PC-9 (cell line): Measurements from ENCODE around the gene ZNF777. TPM values are rescaled to one million over a fixed set of nuclear protein-coding genes. Genes with fewer than 3 reads are reported as not detected.

ENCODE experiments used
- BruUV-seq: library from RNA; stranded (reverse); fragments of 400-500 nt; replicated peaks from 2 replicates; lab custom pipeline; 2021; lab: Mats Ljungman, UMichigan
- CTCF ChIA-PET: fragments of 300-600 bp; sonication (Branson Sonifier 250); formaldehyde crosslinking; loops from one replicate; lab custom pipeline; 2022; ENCODE audit warnings: antibody characterized with exemption; lab: Charles Lee
- POLR2A ChIA-PET: fragments of 300-600 bp; sonication (Branson Sonifier 250); formaldehyde crosslinking; loops from one replicate; lab custom pipeline; 2022; ENCODE audit warnings: antibody characterized with exemption; ENCODE audit not compliant: unreplicated experiment; lab: Charles Lee
- DNase-seq, 2 experiments: peaks; one replicate each; pipeline versions ENCODE4 v3.0.0 to v3.0.0-alpha.2; 2015 to 2022; ENCODE audit warnings: mixed read lengths in 1 of 2
- H2AFZ ChIP-seq: fragments of 200-600 bp; sonication (generic); 2 replicates; pipeline ENCODE4 v1.8.1; 2017; ENCODE audit warnings: antibody characterized with exemption
- H3F3A ChIP-seq: fragments of 200-600 bp; sonication (generic); 2 replicates; pipeline ENCODE4 v1.8.1; 2017; ENCODE audit warnings: antibody characterized with exemption, mild to moderate bottlenecking, low read depth; ENCODE audit not compliant: insufficient read depth
- H3K27ac ChIP-seq: fragments of 200-600 bp; sonication (generic); 2 replicates; pipeline ENCODE4 v1.6.1; 2016; ENCODE audit warnings: mixed run types
- H3K27me3 ChIP-seq: fragments of 200-600 bp; sonication (generic); 2 replicates; pipeline ENCODE4 v1.6.1; 2016; ENCODE audit warnings: low read depth, mixed run types; ENCODE audit not compliant: insufficient read depth
- H3K36me3 ChIP-seq: fragments of 200-600 bp; sonication (generic); 2 replicates; pipeline ENCODE4 v1.6.1; 2016; ENCODE audit warnings: low read depth, mixed run types
- H3K4me1 ChIP-seq: fragments of 200-600 bp; sonication (generic); replicated peaks from 2 replicates; pipeline ENCODE4 v1.6.1; 2016; ENCODE audit warnings: mixed run types; ENCODE audit not compliant: insufficient read depth
- H3K4me2 ChIP-seq: fragments of 200-600 bp; sonication (generic); 2 replicates; pipeline ENCODE4 v1.6.1; 2017; ENCODE audit warnings: mixed run types
- H3K4me3 ChIP-seq: fragments of 200-600 bp; sonication (generic); 2 replicates; pipeline ENCODE4 v1.6.1; 2016; ENCODE audit warnings: mixed run types
- H3K79me2 ChIP-seq: fragments of 200-600 bp; sonication (generic); 2 replicates; pipeline ENCODE4 v1.6.1; 2017; ENCODE audit warnings: low read depth, mixed run types
- H3K9me2 ChIP-seq: fragments of 200-600 bp; sonication (generic); 2 replicates; pipeline ENCODE4 v1.8.1; 2017; ENCODE audit warnings: mild to moderate bottlenecking; ENCODE audit not compliant: insufficient read depth
- H3K9me3 ChIP-seq: fragments of 200-600 bp; sonication (generic); 2 replicates; pipeline ENCODE4 v1.8.1; 2016; ENCODE audit warnings: low read depth; ENCODE audit not compliant: insufficient read depth
- H4K20me1 ChIP-seq: fragments of 200-600 bp; sonication (generic); 2 replicates; pipeline ENCODE4 v1.8.1; 2017; ENCODE audit not compliant: insufficient read depth
- CTCF ChIP-seq: fragments of 200-600 bp; sonication (generic); conservative IDR thresholded peaks from 2 replicates; pipeline ENCODE4 v1.6.1; 2017; ENCODE audit warnings: mixed run types, antibody characterized with exemption, mild to moderate bottlenecking, moderate library complexity
- EZH2 ChIP-seq: fragments of 200-600 bp; sonication (generic); IDR thresholded peaks from 2 replicates; pipeline ENCODE4 v1.8.0; 2017; ENCODE audit warnings: antibody characterized with exemption, low read depth
- intact Hi-C: fragments of 100-400 bp; cut with micrococcal nuclease; formaldehyde crosslinking; loops from one replicate; pipeline ENCODE4 v1.10.0; 2022; ENCODE audit not compliant: unreplicated experiment
- total RNA-seq: library from RNA; stranded (reverse); gene quantifications from 2 replicates; pipeline ENCODE4 v1.2.3, GENCODE V29; 2021

Gene ZNF777
- total RNA-seq, 1 experiment from 2014 or later, result 13.3 TPM

GRCh38 chr7:149463500-149464161 is 2.8 kb upstream of the ZNF777 start:
- H3K4me1 ChIP-seq, result peaks cover 6% of the 10 kb centered on the region
- no peak overlapping the region for H3K4me2 ChIP-seq
- ChIA-PET POLR2A (no interaction called here), CTCF (no interaction called here)
- no peaks in the 10 kb centered on the region; the same call in 1 of the 2 replicates for H4K20me1 ChIP-seq
- no peak overlapping the region for H2AFZ ChIP-seq
- peaks cover 10% of the 10 kb centered on the region for H3K79me2 ChIP-seq
- H3K4me3 ChIP-seq, result no peak overlapping the region
- H3K27me3 ChIP-seq, result no peaks in the 10 kb centered on the region
- TF ChIP-seq CTCF (no peak), EZH2 (no peak)
- BruUV-seq, result no TSS peak
- intact Hi-C loops, result no loop called here
- H3F3A ChIP-seq, result no peaks in the 10 kb centered on the region; the same call in 1 of the 2 replicates
- H3K9me3 ChIP-seq, result peaks cover 5% of the 10 kb centered on the region; the same call in 1 of the 2 replicates
- DNase-seq, result no peak
- H3K9me2 ChIP-seq, result no peaks in the 10 kb centered on the region
- no peaks in the 10 kb centered on the region for H3K36me3 ChIP-seq
- H3K27ac ChIP-seq, result no peak overlapping the region

- H3K9me2 ChIP-seq, result no peaks in the 10 kb centered on the region
- BruUV-seq, result no TSS peak
- H3F3A ChIP-seq, result no peaks in the 10 kb centered on the region
- H4K20me1 ChIP-seq, result peaks cover 11% of the 10 kb centered on the region; the same call in 1 of the 2 replicates
- peaks cover 12% of the 10 kb centered on the region for H3K4me1 ChIP-seq
- no peak overlapping the region for H3K4me2 ChIP-seq
- H2AFZ ChIP-seq, result no peak overlapping the region
- no peaks in the 10 kb centered on the region for H3K27me3 ChIP-seq
- DNase-seq, result no peak
- H3K9me3 ChIP-seq, result peaks cover 5% of the 10 kb centered on the region; the same call in 1 of the 2 replicates
- H3K27ac ChIP-seq, result no peak overlapping the region
- no peak for TF ChIP-seq CTCF
- no peak for TF ChIP-seq EZH2
- POLR2A ChIA-PET, result interaction anchor here (0.7 kb wide), 1 partner anchor 63 kb away, joined by 5 read pairs; no protein-coding TSS in a partner anchor
- peaks cover 25% of the 10 kb centered on the region for H3K79me2 ChIP-seq
- no peak overlapping the region for H3K4me3 ChIP-seq
- no peaks in the 10 kb centered on the region for H3K36me3 ChIP-seq
- intact Hi-C loops, result no loop called here
- CTCF ChIA-PET, result interaction anchor here (0.6 kb wide), 1 partner anchor 410 kb away, joined by 4 read pairs; no protein-coding TSS in a partner anchor
Observed at GRCh38 chr7:149462101-149462520, 1.2 kb upstream of the ZNF777 start.

GRCh38 chr7:149459540-149460452 is 1.1 kb downstream of the ZNF777 start:
- Histone ChIP-seq H2AFZ (no peak overlapping the region; the same call in 1 of the 2 replicates), H4K20me1 (peaks cover 14% of the 10 kb centered on the region; the same call in 1 of the 2 replicates), H3K4me2 (peak overlapping the region; percentile 75), H3K36me3 (no peaks in the 10 kb centered on the region; the same call in 1 of the 2 replicates), H3K9me3 (no peaks in the 10 kb centered on the region), H3K79me2 (peaks cover 27% of the 10 kb centered on the region), H3K27me3 (no peaks in the 10 kb centered on the region), H3F3A (no peaks in the 10 kb centered on the region), H3K9me2 (no peaks in the 10 kb centered on the region), H3K4me3 (peak overlapping the region; percentile 72; the same call in 1 of the 2 replicates), H3K27ac (no peak overlapping the region), H3K4me1 (peaks cover 12% of the 10 kb centered on the region)
- no TSS peak for BruUV-seq
- no peak for TF ChIP-seq EZH2
- DNase-seq, result peak in 1 of 2 experiments; percentile 30
- POLR2A ChIA-PET, result interaction anchor here (0.6 to 0.7 kb wide), 2 partner anchors 37 to 395 kb away, joined by 4 to 20 read pairs; no protein-coding TSS in a partner anchor
- intact Hi-C loops, result no loop called here
- CTCF ChIA-PET, result interaction anchor here (0.6 kb wide), 1 partner anchor 130 kb away, joined by 3 read pairs; no protein-coding TSS in a partner anchor
